Brain microvascular endothelial cell (primary cell): Measurements from ENCODE around the gene TXNL1.

Experiments
- DNase-seq: peaks from one replicate; pipeline ENCODE4 v3.0.0-alpha.2; 2020
- H3K27ac ChIP-seq: fragments of 250-450 bp; sonication (Bioruptor Pico); 2 replicates; pipeline ENCODE4 v1.5.1; 2020; ENCODE audit warnings: mild to moderate bottlenecking, moderate library complexity
- H3K27me3 ChIP-seq: fragments of 250-450 bp; sonication (Bioruptor Pico); replicated peaks from 2 replicates; pipeline ENCODE4 v1.5.1; 2020; ENCODE audit warnings: mild to moderate bottlenecking
- H3K36me3 ChIP-seq: fragments of 250-450 bp; sonication (Bioruptor Pico); replicated peaks from 2 replicates; pipeline ENCODE4 v1.5.1; 2020; ENCODE audit warnings: mild to moderate bottlenecking
- H3K4me3 ChIP-seq: 2 replicates; pipeline ENCODE4 v1.5.1; 2011; ENCODE audit warnings: low read depth, mild to moderate bottlenecking, control low read depth, low read length, moderate library complexity
- in situ Hi-C: cut with HindIII; loops from 2 replicates; pipeline ENCODE4 v1.10.0; 2017; ENCODE audit warnings: low sequenced_read_pairs, low pct_ligation_motif_present
- TF ChIP-seq, protein P1 (sequence below): IDR thresholded peaks from 2 replicates; pipeline ENCODE4 v1.5.1; 2011; ENCODE audit warnings: low read depth, mild to moderate bottlenecking, moderate library complexity, low read length, control low read depth, inconsistent platforms; ENCODE audit errors: missing control alignments

Gene TXNL1

DNA sequence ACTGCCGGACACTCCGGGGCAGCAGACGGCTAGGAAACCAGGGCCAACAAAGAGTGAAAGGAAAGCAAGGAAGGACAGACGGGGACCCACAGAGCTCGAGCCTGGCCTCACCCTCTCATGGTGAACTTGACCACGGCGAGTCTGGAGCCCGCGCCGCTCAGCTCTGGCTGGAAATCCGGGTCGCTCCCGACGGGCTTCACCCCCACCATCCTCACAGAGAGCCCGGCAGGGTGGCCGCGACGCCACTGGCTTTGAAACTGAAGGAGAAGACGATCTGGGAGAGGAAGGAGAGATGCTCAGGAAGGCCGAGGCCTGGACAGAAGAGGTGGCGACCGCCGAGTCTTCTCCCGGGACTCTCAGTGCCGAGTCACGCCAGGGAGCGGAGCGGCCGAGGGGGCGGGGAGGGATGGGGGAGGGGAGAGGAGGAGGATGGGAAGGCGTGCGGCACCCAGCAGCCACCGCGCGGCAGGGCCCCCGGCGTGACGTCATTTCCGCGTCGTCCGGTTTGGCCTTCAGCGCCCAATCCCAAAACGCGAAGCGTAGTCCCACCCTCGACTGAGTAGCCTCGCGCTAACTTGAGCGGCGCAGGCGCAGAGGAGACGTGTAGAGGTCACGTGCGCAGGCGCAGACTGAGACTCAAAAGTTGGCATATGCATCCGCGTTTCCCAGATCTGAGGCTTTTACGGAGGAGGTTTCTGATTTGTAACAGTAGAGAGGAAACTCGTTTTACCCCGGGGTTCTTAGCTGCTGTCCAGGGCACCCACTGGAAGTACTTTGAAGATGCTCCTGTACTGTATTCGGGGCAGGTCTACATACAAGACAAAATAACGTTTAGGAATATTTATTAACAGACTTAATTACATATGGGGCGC is at the start of gene TXNL1:
TSS of gene TXNL1 (minus strand) at position 361 of the 872 bp plus-strand sequence. CDS start at position 209, 152 bp downstream.
- peak; percentile 98 for DNase-seq
- in situ Hi-C loops = no loop called here
- Histone ChIP-seq H3K36me3 (no peaks in the 10 kb centered on the region), H3K27ac (peak within 1 kb of the TSS; percentile 95), H3K27me3 (no peaks in the 10 kb centered on the region), H3K4me3 (peak within 1 kb of the TSS; percentile 93)
- TF ChIP-seq, protein P1, sequence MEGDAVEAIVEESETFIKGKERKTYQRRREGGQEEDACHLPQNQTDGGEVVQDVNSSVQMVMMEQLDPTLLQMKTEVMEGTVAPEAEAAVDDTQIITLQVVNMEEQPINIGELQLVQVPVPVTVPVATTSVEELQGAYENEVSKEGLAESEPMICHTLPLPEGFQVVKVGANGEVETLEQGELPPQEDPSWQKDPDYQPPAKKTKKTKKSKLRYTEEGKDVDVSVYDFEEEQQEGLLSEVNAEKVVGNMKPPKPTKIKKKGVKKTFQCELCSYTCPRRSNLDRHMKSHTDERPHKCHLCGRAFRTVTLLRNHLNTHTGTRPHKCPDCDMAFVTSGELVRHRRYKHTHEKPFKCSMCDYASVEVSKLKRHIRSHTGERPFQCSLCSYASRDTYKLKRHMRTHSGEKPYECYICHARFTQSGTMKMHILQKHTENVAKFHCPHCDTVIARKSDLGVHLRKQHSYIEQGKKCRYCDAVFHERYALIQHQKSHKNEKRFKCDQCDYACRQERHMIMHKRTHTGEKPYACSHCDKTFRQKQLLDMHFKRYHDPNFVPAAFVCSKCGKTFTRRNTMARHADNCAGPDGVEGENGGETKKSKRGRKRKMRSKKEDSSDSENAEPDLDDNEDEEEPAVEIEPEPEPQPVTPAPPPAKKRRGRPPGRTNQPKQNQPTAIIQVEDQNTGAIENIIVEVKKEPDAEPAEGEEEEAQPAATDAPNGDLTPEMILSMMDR = no peak

DNA sequence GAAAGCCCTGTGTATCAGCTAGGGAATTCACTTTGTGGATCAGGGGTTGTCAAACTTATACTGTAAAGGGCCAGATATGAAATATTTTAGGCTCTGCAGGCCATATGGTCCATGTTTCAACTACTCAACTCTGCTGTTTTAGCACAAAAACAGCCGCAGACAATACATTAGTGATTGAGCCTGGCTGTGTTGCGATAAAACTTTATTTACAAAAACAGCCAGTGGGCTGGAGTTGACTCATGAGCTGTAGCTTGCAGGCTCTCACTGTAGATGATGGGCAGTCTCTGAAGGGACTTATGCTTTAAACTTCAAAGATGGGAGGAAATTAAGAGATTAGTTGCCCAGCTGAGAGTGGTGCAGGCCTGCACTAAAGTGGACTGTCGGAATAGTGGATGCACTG is 45.9 kb upstream of the TXNL1 start:
- no peak for DNase-seq
- no peaks in the 10 kb centered on the region for H3K36me3 ChIP-seq
- TF ChIP-seq, protein P1 = no peak

DNA sequence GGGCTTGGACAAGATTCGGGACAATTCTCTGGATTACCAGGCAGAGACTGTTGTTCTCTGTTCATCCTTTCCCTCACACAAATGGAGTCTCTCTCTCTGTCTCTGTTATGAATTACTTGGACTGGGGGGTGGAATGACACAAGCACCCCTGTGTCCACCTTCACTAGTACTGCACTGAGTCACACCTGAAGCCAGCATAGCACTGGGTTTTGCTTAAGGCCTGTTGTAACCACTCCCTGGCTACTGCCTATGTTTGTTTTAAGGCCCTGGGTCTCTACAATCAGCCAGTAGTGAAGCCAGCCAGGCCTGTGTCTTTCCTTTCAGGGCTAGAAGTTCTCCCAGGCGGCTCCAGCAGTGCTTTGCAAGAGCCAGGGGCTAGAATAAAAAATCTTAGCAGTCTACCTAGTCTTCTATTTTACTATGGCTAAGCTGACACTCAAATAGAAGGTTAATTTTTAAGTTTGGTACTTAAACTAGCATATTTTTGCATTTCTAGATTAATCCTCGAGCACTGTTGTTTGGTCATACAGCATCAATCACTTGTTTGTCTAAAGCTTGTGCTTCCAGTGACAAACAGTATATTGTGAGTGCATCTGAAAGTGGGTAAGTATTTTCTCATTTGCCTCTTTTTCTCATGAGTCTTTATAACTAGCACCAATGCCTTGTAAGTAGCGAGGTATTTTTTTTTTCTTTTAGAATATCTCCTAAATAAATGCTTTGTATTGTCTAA is 40.6 kb upstream of the TXNL1 start:
- no peak for DNase-seq
- in situ Hi-C loops = no loop called here
- H3K27ac ChIP-seq = no peak overlapping the region
- H3K36me3 ChIP-seq = no peaks in the 10 kb centered on the region
- no peak overlapping the region for H3K4me3 ChIP-seq
- H3K27me3 ChIP-seq = no peaks in the 10 kb centered on the region
- TF ChIP-seq, protein P1 = no peak

More for the DNA sequence above, 45.9 kb upstream of the TXNL1 start:
- Histone ChIP-seq H3K27ac (no peak overlapping the region), H3K4me3 (no peak overlapping the region), H3K27me3 (no peaks in the 10 kb centered on the region)
- in situ Hi-C loops = no loop called here

DNA sequence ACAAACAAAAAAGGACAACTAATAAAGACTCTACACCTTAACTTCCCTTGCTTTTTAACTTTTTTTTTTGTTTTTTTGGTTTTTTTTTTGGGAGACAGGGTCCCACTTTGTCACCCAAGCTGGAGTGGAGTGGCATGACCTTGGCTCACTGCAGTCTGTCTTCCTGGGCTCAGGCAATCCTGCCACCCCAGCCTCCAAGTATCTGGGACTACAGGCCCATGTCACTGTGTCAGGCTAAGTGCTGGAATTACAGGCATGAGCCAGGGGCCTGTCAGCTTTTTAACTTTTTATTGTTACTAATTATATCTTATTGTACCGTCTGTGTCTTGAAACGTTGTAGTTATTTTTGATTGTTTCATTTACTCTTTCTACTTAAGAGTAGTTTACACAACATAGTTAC is 38.2 kb upstream of the TXNL1 start:
- H3K27me3 ChIP-seq = no peaks in the 10 kb centered on the region
- H3K27ac ChIP-seq = no peak overlapping the region
- in situ Hi-C loops = no loop called here
- DNase-seq = no peak
- TF ChIP-seq, protein P1 = no peak
- H3K4me3 ChIP-seq = no peak overlapping the region
- H3K36me3 ChIP-seq = no peaks in the 10 kb centered on the region

DNA sequence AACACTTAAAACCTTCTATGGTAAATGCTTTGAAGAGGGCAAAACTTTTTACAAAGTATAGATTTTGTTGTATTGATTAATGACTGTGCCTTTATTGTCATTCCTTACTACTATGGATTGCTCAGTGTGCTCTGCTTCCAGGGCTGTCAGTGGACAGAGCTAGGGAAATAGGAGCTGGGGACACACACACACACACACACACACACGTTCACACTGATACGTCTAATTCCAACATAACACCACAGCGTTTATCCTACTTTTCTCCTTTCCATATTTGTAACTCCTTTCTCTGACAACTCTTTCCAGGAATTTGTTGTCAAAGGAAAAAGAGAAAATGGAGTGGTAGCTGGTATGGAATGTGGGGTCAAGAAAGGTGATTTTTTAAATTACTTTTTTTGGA is 34.6 kb upstream of the TXNL1 start:
- Histone ChIP-seq H3K27me3 (no peaks in the 10 kb centered on the region), H3K27ac (no peak overlapping the region), H3K36me3 (no peaks in the 10 kb centered on the region), H3K4me3 (no peak overlapping the region)
- no peak for DNase-seq
- in situ Hi-C loops = no loop called here
- TF ChIP-seq, protein P1 = no peak
